Hepatocyte (in vitro differentiated cells): ENCODE results near the gene SMIM26. TPM values are rescaled to one million over a fixed set of nuclear protein-coding genes. Genes with fewer than 3 reads are reported as not detected.

Source experiments
- DNase-seq: peaks from one replicate; pipeline ENCODE4 v3.0.0-alpha.2; 2016; ENCODE audit warnings: low spot score
- H2AFZ ChIP-seq: fragments of 200-600 bp; sonication (generic); 2 replicates; pipeline ENCODE4 v1.6.0; 2016; ENCODE audit warnings: antibody characterized with exemption, mild to moderate bottlenecking
- H3K27ac ChIP-seq: fragments of 200-600 bp; sonication (generic); 2 replicates; pipeline ENCODE4 v1.5.1; 2016; ENCODE audit warnings: mild to moderate bottlenecking
- H3K27me3 ChIP-seq: fragments of 200-600 bp; sonication (generic); 2 replicates; pipeline ENCODE4 v1.6.1; 2016
- H3K36me3 ChIP-seq: fragments of 200-600 bp; sonication (generic); replicated peaks from 2 replicates; pipeline ENCODE4 v1.5.1; 2016; ENCODE audit warnings: low read depth; ENCODE audit not compliant: insufficient read depth
- H3K4me1 ChIP-seq: fragments of 200-600 bp; sonication (generic); 2 replicates; pipeline ENCODE4 v1.5.1; 2016; ENCODE audit warnings: mild to moderate bottlenecking, moderate library complexity; ENCODE audit not compliant: insufficient read depth
- H3K4me2 ChIP-seq: fragments of 200-600 bp; sonication (generic); 2 replicates; pipeline ENCODE4 v1.6.0; 2016
- H3K4me3 ChIP-seq: fragments of 200-600 bp; sonication (generic); 2 replicates; pipeline ENCODE4 v1.5.1; 2016; ENCODE audit warnings: mild to moderate bottlenecking
- H3K79me2 ChIP-seq: fragments of 200-600 bp; sonication (generic); 2 replicates; pipeline ENCODE4 v1.6.0; 2017; ENCODE audit warnings: mild to moderate bottlenecking
- H3K9me2 ChIP-seq: fragments of 200-600 bp; sonication (generic); replicated peaks from 2 replicates; pipeline ENCODE4 v1.6.0; 2017; ENCODE audit warnings: mild to moderate bottlenecking; ENCODE audit not compliant: insufficient read depth
- H3K9me3 ChIP-seq: fragments of 200-600 bp; sonication (generic); 2 replicates; pipeline ENCODE4 v1.5.1; 2016; ENCODE audit warnings: low read depth, mild to moderate bottlenecking
- H4K20me1 ChIP-seq: fragments of 200-600 bp; sonication (generic); 2 replicates; pipeline ENCODE4 v1.6.0; 2016; ENCODE audit warnings: mild to moderate bottlenecking; ENCODE audit not compliant: insufficient read depth, poor library complexity, severe bottlenecking
- CTCF ChIP-seq: fragments of 200-600 bp; sonication (generic); IDR thresholded peaks from 2 replicates; pipeline ENCODE4 v1.5.1; 2016; ENCODE audit warnings: antibody characterized with exemption, mild to moderate bottlenecking; ENCODE audit not compliant: poor library complexity
- EZH2 ChIP-seq: fragments of 200-600 bp; sonication (generic); IDR thresholded peaks from 2 replicates; pipeline ENCODE4 v1.6.1; 2016; ENCODE audit warnings: antibody characterized with exemption, mild to moderate bottlenecking, borderline replicate concordance
- EZH2phosphoT487 ChIP-seq: fragments of 200-600 bp; sonication (generic); IDR thresholded peaks from one replicate; pipeline ENCODE4 v1.6.1; 2018; ENCODE audit warnings: antibody characterized with exemption, mild to moderate bottlenecking, low read depth, moderate library complexity; ENCODE audit not compliant: unreplicated experiment, severe bottlenecking
- WGBS: methylation state at CpG from one replicate; pipeline ENCODE4 v1.1.6; 2016; ENCODE audit warnings: low lambda C conversion rate; ENCODE audit errors: missing lambda C conversion rate; 5-methylcytosine and 5-hydroxymethylcytosine counted together
- polyA plus RNA-seq: library from polyadenylated mRNA; unstranded; fragments of >200 nt; fragmentation: Nextera tagmentation; extraction: Ambion mirVana; gene quantifications from 2 replicates; pipeline ENCODE4 v1.2.1, GENCODE V29; 2016
- small RNA-seq: library from RNA; depleted of rRNA; stranded (forward); fragments of <200 nt; gene quantifications from one replicate; pipeline ENCODE3, GENCODE V24; 2014
- total RNA-seq: library from RNA; depleted of rRNA; stranded (reverse); fragments of >200 nt; gene quantifications from 2 replicates; pipeline ENCODE4 v1.2.3, GENCODE V29; 2014

The SMIM26 gene
- total and polyA plus RNA-seq, 2 experiments from 2014 or later, result 131 to 144 TPM

GRCh38 chr20:18615020-18615650, 47.9 kb downstream of the SMIM26 start:
- no peaks in the 10 kb centered on the region for H4K20me1 ChIP-seq
- no peaks in the 10 kb centered on the region for H3K79me2 ChIP-seq
- no peaks in the 10 kb centered on the region for H3K4me1 ChIP-seq
- H3K36me3 ChIP-seq, result no peaks in the 10 kb centered on the region
- no peaks in the 10 kb centered on the region for H3K27me3 ChIP-seq
- H3K9me3 ChIP-seq, result no peaks in the 10 kb centered on the region
- TF ChIP-seq CTCF, result no peak
- TF ChIP-seq EZH2phosphoT487, result no peak
- TF ChIP-seq EZH2, result no peak
- H3K9me2 ChIP-seq, result no peaks in the 10 kb centered on the region
- H3K27ac ChIP-seq, result no peak overlapping the region
- H2AFZ ChIP-seq, result no peak overlapping the region
- H3K4me2 ChIP-seq, result peak overlapping the region; percentile 31
- 90% methylated on average over 5 of the region's 5 CpGs for WGBS
- DNase-seq, result no peak
- H3K4me3 ChIP-seq, result no peak overlapping the region

Small RNAs within 50 kb of the gene (small RNA-seq; reads per million reads assigned to genes)
- gene RN7SL638P, result not detected
- gene RNU6ATAC34P, result not detected

Other genes with a start within 250 kb of the SMIM26 start
- 1.1 and 1.8 TPM in 2 replicates for gene DZANK1, start 100.4 kb upstream of the SMIM26 start, total RNA-seq
- 2.0 and 2.2 TPM in 2 replicates for gene DZANK1, start 100.4 kb upstream of the SMIM26 start, polyA plus RNA-seq
- 7.7 and 10.8 TPM in 2 replicates for gene POLR3F, start 100.0 kb upstream of the SMIM26 start, total RNA-seq
- gene POLR3F, start 100.0 kb upstream of the SMIM26 start, polyA plus RNA-seq, result 4.0 and 9.1 TPM in 2 replicates
- gene RBBP9, start 70.2 kb upstream of the SMIM26 start, total RNA-seq, result 22.5 and 31.7 TPM in 2 replicates
- gene RBBP9, start 70.2 kb upstream of the SMIM26 start, polyA plus RNA-seq, result 6.6 and 8.0 TPM in 2 replicates
- 47.7 and 49.9 TPM in 2 replicates for gene SEC23B, start 59.5 kb upstream of the SMIM26 start, total RNA-seq
- gene SEC23B, start 59.5 kb upstream of the SMIM26 start, polyA plus RNA-seq, result 43.0 and 50.4 TPM in 2 replicates
- gene DTD1, start 20.6 kb downstream of the SMIM26 start, total RNA-seq, result 33.2 and 40.1 TPM in 2 replicates
- gene DTD1, start 20.6 kb downstream of the SMIM26 start, polyA plus RNA-seq, result 30.1 and 32.9 TPM in 2 replicates
- not detected in 2 replicates for gene SCP2D1, start 246.4 kb downstream of the SMIM26 start, total RNA-seq
- not detected in 2 replicates for gene SCP2D1, start 246.4 kb downstream of the SMIM26 start, polyA plus RNA-seq